IPS DF 19.7 (cell line): ENCODE data around the gene CALM3.

Experiments
- DNase-seq: peaks from one replicate; pipeline ENCODE4 v3.0.0-alpha.2; 2013; ENCODE audit warnings: low read depth, low spot score

The CALM3 gene

GRCh38 chr19:46635920-46636761 is 35.0 kb downstream of the CALM3 start, which contains the start of gene GNG8:
Gene GNG8, minus strand, starts transcription at chr19:46636202. Its CDS starts 1,520 bp downstream, at chr19:46634682.
- DNase-seq: no peak

GRCh38 chr19:46637224-46637623 is 36.1 kb downstream of the CALM3 start:
- no peak for DNase-seq

- no peak for DNase-seq
These were observed 38.4 kb downstream of the CALM3 start for GRCh38 chr19:46639358-46640182.

- no peak for DNase-seq
These were observed 39.5 kb downstream of the CALM3 start for GRCh38 chr19:46640656-46641055.

- no peak for DNase-seq
These were observed 43.6 kb downstream of the CALM3 start for GRCh38 chr19:46644720-46645119.

GRCh38 chr19:46646402-46646801 is 45.3 kb downstream of the CALM3 start:
- DNase-seq: no peak

GRCh38 chr19:46648060-46648960 is 47.2 kb downstream of the CALM3 start:
- DNase-seq: no peak

GRCh38 chr19:46648961-46649960 is 48.1 kb downstream of the CALM3 start:
- no peak for DNase-seq

GRCh38 chr19:46650445-46650844 is 49.3 kb downstream of the CALM3 start:
- no peak for DNase-seq

GRCh38 chr19:46654621-46655152 is 53.6 kb downstream of the CALM3 start:
- DNase-seq: no peak

- DNase-seq: no peak
These were observed 55.4 kb downstream of the CALM3 start for GRCh38 chr19:46656541-46656940.

GRCh38 chr19:46659151-46660007 is 58.2 kb downstream of the CALM3 start:
- no peak for DNase-seq

GRCh38 chr19:46660008-46660517 is 58.9 kb downstream of the CALM3 start:
- DNase-seq: no peak
